Measurements from ENCODE around the gene G0S2. TPM values are rescaled to one million over a fixed set of nuclear protein-coding genes. Genes with fewer than 3 reads are reported as not detected.

G0S2 gene
- total RNA-seq, 1 donor = 52.2 TPM

GRCh38 chr1:209723756-209724693 lies 48.8 kb downstream of the G0S2 start:
- TF ChIP-seq CTCF (IDR thresholded peaks at IDR 0.05; ENCODE audit: insufficient read depth, low read depth, low read length) = no peak
- no peak for DNase-seq (ENCODE audit: low read depth)
- no peak overlapping the region for H3K4me3 ChIP-seq (ENCODE audit: low read depth, low read length)

Other genes with a start within 250 kb of the G0S2 start
- gene CAMK1G, start 91.7 kb upstream of the G0S2 start, total RNA-seq = 2.6 and 9.1 TPM in 2 replicates
- 3.9 and 14.2 TPM in 2 replicates for gene LAMB3, start 23.0 kb upstream of the G0S2 start, total RNA-seq
- 1.9 and 21.6 TPM in 2 replicates for gene HSD11B1, start 29.4 kb downstream of the G0S2 start, total RNA-seq
- not detected in 2 replicates for gene TRAF3IP3, start 80.6 kb downstream of the G0S2 start, total RNA-seq
- 3.0 and 3.5 TPM in 2 replicates for gene C1orf74, start 109.1 kb downstream of the G0S2 start, total RNA-seq
- gene IRF6, start 130.7 kb downstream of the G0S2 start, total RNA-seq = under 0.01 and 0.32 TPM in 2 replicates
- 10.6 and 12.1 TPM in 2 replicates for gene UTP25, start 152.6 kb downstream of the G0S2 start, total RNA-seq

Measured in fibroblast of villous mesenchyme (primary cell).